Thoracic aorta endothelial cell (primary cell): ENCODE measurements around the gene USP9Y. TPM values are rescaled to one million over a fixed set of nuclear protein-coding genes. Genes with fewer than 3 reads are reported as not detected.

ENCODE experiments used
- total RNA-seq: library from RNA; depleted of rRNA; stranded (reverse); fragments of >200 nt; gene quantifications from 2 replicates; pipeline ENCODE4 v1.2.3, GENCODE V29; 2012

USP9Y gene, protein sequence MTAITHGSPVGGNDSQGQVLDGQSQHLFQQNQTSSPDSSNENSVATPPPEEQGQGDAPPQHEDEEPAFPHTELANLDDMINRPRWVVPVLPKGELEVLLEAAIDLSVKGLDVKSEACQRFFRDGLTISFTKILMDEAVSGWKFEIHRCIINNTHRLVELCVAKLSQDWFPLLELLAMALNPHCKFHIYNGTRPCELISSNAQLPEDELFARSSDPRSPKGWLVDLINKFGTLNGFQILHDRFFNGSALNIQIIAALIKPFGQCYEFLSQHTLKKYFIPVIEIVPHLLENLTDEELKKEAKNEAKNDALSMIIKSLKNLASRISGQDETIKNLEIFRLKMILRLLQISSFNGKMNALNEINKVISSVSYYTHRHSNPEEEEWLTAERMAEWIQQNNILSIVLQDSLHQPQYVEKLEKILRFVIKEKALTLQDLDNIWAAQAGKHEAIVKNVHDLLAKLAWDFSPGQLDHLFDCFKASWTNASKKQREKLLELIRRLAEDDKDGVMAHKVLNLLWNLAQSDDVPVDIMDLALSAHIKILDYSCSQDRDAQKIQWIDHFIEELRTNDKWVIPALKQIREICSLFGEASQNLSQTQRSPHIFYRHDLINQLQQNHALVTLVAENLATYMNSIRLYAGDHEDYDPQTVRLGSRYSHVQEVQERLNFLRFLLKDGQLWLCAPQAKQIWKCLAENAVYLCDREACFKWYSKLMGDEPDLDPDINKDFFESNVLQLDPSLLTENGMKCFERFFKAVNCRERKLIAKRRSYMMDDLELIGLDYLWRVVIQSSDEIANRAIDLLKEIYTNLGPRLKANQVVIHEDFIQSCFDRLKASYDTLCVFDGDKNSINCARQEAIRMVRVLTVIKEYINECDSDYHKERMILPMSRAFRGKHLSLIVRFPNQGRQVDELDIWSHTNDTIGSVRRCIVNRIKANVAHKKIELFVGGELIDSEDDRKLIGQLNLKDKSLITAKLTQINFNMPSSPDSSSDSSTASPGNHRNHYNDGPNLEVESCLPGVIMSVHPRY (N-terminal part only)
- total RNA-seq, result 21.8 TPM in 1 of 2 replicates, not detected in the other

DNA sequence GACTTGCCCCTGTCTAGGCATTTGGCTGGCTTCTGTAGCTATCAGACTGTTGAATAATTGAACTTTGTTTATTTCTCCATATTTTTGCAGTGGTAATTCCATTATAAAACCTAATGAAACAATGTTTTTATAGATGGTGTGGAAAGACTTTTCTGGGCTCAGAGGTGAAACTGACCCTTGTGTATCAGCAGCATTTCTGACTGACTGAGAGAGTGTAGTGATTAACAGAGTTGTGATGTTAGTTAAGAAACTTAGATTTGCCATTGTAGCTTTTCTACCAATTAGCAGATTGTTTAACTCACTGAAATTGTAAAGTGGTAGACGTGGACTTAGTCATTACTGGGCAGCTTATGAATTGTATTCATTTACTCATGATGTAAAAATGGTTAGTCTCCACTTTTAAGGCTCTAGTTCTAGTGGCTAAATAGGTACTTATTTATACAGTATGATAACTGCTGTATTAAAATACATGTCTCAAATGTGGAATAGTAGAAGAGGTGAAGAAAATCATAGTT is at the start of gene USP9Y:
USP9Y (plus strand) TSS at position 51 of the 515 bp plus-strand sequence. CDS start 8,217 bp downstream, outside the sequence.

DNA sequence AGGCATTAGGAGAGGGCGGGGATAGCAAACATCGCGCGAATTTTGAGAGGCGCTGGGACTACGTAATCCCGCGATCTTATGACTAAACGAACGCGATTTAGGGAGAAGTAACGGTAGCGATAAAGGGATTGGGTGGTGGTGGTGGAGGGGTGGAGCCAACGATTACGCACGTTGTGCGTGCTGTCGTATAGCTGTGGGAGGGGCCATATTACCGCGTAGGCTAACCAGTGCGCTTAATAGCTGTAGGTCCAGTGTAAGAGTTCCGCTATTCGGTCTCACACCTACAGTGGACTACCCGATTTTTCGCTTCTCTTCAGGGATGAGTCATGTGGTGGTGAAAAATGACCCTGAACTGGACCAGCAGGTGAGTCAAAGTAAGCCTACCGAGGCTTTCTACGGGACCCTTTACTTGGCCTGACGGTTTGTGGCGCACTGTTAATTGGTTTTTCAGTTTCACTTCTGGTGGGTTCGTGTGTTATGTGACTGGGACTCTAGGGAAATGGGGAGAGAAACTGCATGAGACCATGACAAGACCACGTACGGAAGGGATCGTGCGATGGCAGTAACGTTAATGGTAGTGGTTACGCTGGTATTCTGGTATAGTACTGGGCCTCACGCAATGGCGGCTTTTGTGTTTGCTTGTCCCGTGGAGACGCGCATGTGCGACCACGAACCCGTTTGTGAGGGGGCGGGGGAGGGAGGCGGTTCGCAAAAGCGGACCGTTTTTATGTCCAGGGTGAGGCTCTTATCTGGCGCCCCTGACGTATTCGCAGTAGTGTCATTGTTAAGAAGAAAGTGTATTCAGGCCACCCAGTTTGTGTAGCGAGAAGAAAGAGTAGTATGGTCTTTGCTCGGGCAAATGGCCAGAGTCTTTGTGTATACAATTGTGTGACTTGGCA is 203.8 kb downstream of the USP9Y start, which contains the start of gene DDX3Y:
DDX3Y (plus strand) TSS at position 251 of the 899 bp plus-strand sequence; CDS start at position 320, 69 bp downstream.

Other genes with a start within 250 kb of the USP9Y start
- gene DDX3Y, start 203.6 kb downstream of the USP9Y start, total RNA-seq, result 0.14 and 131 TPM in 2 replicates